Measurements from ENCODE around the gene RETN. TPM values are rescaled to one million over a fixed set of nuclear protein-coding genes. Genes with fewer than 3 reads are reported as not detected.
A peak's percentile ranks its signal among the peaks of the same experiment; 100 is the strongest.

RETN gene
- polyA plus RNA-seq, 1 of the 3 experiments (the other 2 are of a cell fraction) = not detected

DNA sequence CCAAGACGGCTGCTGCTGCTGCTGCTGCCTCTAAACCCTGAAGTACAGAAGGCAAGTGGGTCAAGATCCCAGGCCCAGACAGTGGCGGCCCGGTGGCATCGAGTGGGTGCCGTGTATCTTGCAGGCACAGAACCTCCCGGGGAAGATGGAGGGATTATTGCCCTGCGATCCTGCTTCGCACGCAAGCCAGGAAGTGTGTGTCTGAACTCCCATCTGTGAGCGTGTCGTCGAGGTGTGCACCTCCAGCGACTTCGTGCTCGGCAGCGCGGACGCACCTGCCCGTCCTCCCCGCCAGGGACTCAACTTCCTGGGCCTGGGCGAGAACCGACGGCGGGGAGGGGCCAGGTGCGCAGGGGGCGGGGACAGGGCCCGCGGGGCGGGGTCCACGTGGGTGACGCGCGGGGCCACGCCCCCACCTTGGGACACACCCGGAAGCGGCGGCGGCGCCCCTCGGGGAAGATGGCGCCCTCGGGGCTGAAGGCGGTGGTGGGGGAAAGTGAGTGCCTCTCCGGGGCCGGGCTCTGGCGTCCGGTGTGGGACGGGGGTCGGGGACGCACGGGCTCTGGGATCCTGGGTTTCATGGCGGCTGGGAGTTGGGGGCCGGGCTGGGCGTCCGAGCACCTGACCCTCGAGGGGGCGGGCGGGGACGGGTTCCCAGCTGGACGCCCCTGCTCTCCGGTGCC is 32.0 kb upstream of the RETN start, which contains the start of gene STXBP2:
Gene STXBP2, plus strand, starts transcription at position 420 of the 683 bp plus-strand sequence. Its CDS starts 40 bp downstream, at position 460.
- Histone ChIP-seq H3K36me3 (replicated peaks in 1 of 2; ENCODE audit: control insufficient read depth in 1 of 2, insufficient read depth in 2 of 2, low read length in 1 of 2) (no peaks in the 10 kb centered on the region), H2AFZ (ENCODE audit: low read depth) (no peak within 1 kb of the TSS), H3K4me3 (ENCODE audit: low read depth in 2 of 2, low read length in 1 of 2) (peak within 1 kb of the TSS in 1 of 2 experiments; percentile 21; a peak in 1 of 4 replicates), H3K9ac (no peak within 1 kb of the TSS), H3K4me2 (no peak within 1 kb of the TSS), H3F3A (replicated peaks; ENCODE audit: insufficient read depth) (peaks cover 4% of the 10 kb centered on the region), H3K4me1 (ENCODE audit: control insufficient read depth in 1 of 2, insufficient read depth in 2 of 2, low read depth in 1 of 2, low read length in 1 of 2) (peaks cover 0 to 4% of the 10 kb centered on the region in 2 experiments; a peak in 1 of 4 replicates), H3K9me2 (no peaks in the 10 kb centered on the region), H3K27me3 (ENCODE audit: insufficient read depth) (peaks cover 37% of the 10 kb centered on the region), H3K27ac (ENCODE audit: low read depth in 2 of 2, low read length in 1 of 2) (no peak within 1 kb of the TSS), H3K79me2 (ENCODE audit: insufficient read depth) (no peaks in the 10 kb centered on the region), H3K9me3 (no peaks in the 10 kb centered on the region), H4K20me1 (ENCODE audit: insufficient read depth) (no peaks in the 10 kb centered on the region)
- 6% methylated on average over 15 of the region's 61 CpGs for WGBS (ENCODE audit: low lambda C conversion rate)
- peak; percentile 73 for DNase-seq
- ChIA-PET CTCF (interaction anchor here (1.2 to 2.7 kb wide), 4 partner anchors 15 to 163 kb away, joined by 3 to 14 read pairs (median 8); partner anchors contain the start of gene TRAPPC5), POLR2A (no interaction called here)
- TF ChIP-seq TCF12 (IDR thresholded peaks at IDR 0.05) (no peak), JUND (IDR thresholded peaks at IDR 0.05) (no peak), MEF2A (IDR thresholded peaks at IDR 0.05; ENCODE audit: borderline replicate concordance, low read depth) (no peak), FOSL2 (IDR thresholded peaks at IDR 0.05; ENCODE audit: borderline replicate concordance, low read depth) (no peak), TAF1 (IDR thresholded peaks at IDR 0.05; ENCODE audit: borderline replicate concordance, low read depth, low read length) (no peak), NRF1 (IDR thresholded peaks at IDR 0.05; ENCODE audit: low read depth, low read length) (no peak), EP300 (IDR thresholded peaks at IDR 0.05; ENCODE audit: borderline replicate concordance in 1 of 2, low read depth in 1 of 2, low read length in 1 of 2) (no peak), RAD21 (IDR thresholded peaks at IDR 0.05; ENCODE audit: low read length) (no peak), RXRA (IDR thresholded peaks at IDR 0.05; ENCODE audit: borderline replicate concordance, low read depth) (no peak)
- TF ChIP-seq, protein P1, sequence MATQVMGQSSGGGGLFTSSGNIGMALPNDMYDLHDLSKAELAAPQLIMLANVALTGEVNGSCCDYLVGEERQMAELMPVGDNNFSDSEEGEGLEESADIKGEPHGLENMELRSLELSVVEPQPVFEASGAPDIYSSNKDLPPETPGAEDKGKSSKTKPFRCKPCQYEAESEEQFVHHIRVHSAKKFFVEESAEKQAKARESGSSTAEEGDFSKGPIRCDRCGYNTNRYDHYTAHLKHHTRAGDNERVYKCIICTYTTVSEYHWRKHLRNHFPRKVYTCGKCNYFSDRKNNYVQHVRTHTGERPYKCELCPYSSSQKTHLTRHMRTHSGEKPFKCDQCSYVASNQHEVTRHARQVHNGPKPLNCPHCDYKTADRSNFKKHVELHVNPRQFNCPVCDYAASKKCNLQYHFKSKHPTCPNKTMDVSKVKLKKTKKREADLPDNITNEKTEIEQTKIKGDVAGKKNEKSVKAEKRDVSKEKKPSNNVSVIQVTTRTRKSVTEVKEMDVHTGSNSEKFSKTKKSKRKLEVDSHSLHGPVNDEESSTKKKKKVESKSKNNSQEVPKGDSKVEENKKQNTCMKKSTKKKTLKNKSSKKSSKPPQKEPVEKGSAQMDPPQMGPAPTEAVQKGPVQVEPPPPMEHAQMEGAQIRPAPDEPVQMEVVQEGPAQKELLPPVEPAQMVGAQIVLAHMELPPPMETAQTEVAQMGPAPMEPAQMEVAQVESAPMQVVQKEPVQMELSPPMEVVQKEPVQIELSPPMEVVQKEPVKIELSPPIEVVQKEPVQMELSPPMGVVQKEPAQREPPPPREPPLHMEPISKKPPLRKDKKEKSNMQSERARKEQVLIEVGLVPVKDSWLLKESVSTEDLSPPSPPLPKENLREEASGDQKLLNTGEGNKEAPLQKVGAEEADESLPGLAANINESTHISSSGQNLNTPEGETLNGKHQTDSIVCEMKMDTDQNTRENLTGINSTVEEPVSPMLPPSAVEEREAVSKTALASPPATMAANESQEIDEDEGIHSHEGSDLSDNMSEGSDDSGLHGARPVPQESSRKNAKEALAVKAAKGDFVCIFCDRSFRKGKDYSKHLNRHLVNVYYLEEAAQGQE (IDR thresholded peaks at IDR 0.05; ENCODE audit: low read depth, low read length) = no peak

DNA sequence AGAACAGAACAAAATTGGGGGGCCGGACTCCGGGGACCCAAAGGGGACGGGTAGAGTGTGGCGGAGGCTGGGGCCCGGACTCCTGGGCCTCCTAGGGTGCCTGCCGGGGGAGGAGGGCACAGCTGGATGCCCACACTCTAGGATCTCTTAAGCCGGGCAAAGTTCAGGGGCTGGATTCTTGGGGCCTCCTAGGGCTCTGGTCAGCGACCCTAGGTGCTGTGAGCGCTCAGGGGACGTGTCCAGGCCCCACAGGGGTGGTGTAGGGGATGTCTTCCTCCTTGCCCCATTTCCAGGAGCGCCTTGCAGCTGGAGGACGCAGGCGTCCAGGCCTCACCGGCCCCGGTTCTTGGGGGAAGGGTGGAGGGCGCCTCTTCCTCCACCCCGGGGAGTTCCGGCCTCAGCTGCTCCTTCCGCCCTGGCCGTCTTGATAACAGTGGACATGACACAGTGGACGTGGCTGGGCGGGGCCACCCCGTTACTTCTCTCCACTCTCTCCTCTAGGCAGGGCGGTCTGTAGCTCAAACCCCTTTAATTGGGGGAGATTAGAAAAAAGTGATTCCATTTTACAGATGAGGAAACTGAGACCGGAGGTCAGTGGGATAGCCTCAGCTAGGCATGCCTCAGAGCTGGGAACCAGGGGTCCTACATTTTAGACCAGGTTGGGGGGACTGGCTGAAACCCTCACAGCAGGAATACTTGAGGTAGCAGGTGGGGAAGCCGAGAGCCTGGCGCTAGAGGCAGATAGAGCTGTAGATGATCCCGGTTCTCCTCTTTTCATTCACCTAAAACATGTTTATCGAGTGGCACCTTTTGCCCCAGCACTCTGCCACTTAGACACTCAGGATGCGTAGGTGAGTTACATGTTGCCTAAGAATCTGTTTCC is 31.2 kb upstream of the RETN start:
- Histone ChIP-seq H2AFZ (ENCODE audit: low read depth) (no peak overlapping the region), H3K9me3 (no peaks in the 10 kb centered on the region), H4K20me1 (ENCODE audit: insufficient read depth) (no peaks in the 10 kb centered on the region), H3K36me3 (replicated peaks in 1 of 2; ENCODE audit: control insufficient read depth in 1 of 2, insufficient read depth in 2 of 2, low read length in 1 of 2) (no peaks in the 10 kb centered on the region), H3K9me2 (no peaks in the 10 kb centered on the region), H3K4me3 (ENCODE audit: low read depth in 2 of 2, low read length in 1 of 2) (peak overlapping the region in 1 of 2 experiments; percentile 21; a peak in 1 of 4 replicates), H3K4me1 (ENCODE audit: control insufficient read depth in 1 of 2, insufficient read depth in 2 of 2, low read depth in 1 of 2, low read length in 1 of 2) (peaks cover 0 to 4% of the 10 kb centered on the region in 2 experiments; a peak in 1 of 4 replicates), H3K4me2 (no peak overlapping the region), H3K27me3 (ENCODE audit: insufficient read depth) (peaks cover 37% of the 10 kb centered on the region), H3F3A (replicated peaks; ENCODE audit: insufficient read depth) (peaks cover 4% of the 10 kb centered on the region), H3K9ac (no peak overlapping the region), H3K79me2 (ENCODE audit: insufficient read depth) (no peaks in the 10 kb centered on the region), H3K27ac (ENCODE audit: low read depth in 2 of 2, low read length in 1 of 2) (no peak overlapping the region)
- ChIA-PET CTCF (interaction anchor here (1.2 to 2.7 kb wide), 4 partner anchors 14 to 162 kb away, joined by 3 to 14 read pairs (median 8); partner anchors contain the start of gene TRAPPC5), POLR2A (no interaction called here)
- DNase-seq = no peak
- 37% methylated on average over 12 of the region's 30 CpGs for WGBS (ENCODE audit: low lambda C conversion rate)
- TF ChIP-seq RCOR1 (IDR thresholded peaks at IDR 0.05; ENCODE audit: low read length) (no peak), YY1 (IDR thresholded peaks at IDR 0.05; ENCODE audit: low read depth) (no peak), TAF1 (IDR thresholded peaks at IDR 0.05; ENCODE audit: borderline replicate concordance, low read depth, low read length) (no peak), RAD21 (IDR thresholded peaks at IDR 0.05; ENCODE audit: low read length) (no peak), JUND (IDR thresholded peaks at IDR 0.05) (no peak), SMC3 (IDR thresholded peaks at IDR 0.05; ENCODE audit: low read depth, low read length) (no peak), SIN3A (IDR thresholded peaks at IDR 0.05; ENCODE audit: borderline replicate concordance, low read depth, low read length) (no peak)
- TF ChIP-seq, protein P2, sequence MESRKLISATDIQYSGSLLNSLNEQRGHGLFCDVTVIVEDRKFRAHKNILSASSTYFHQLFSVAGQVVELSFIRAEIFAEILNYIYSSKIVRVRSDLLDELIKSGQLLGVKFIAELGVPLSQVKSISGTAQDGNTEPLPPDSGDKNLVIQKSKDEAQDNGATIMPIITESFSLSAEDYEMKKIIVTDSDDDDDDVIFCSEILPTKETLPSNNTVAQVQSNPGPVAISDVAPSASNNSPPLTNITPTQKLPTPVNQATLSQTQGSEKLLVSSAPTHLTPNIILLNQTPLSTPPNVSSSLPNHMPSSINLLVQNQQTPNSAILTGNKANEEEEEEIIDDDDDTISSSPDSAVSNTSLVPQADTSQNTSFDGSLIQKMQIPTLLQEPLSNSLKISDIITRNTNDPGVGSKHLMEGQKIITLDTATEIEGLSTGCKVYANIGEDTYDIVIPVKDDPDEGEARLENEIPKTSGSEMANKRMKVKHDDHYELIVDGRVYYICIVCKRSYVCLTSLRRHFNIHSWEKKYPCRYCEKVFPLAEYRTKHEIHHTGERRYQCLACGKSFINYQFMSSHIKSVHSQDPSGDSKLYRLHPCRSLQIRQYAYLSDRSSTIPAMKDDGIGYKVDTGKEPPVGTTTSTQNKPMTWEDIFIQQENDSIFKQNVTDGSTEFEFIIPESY (IDR thresholded peaks at IDR 0.05; ENCODE audit: borderline replicate concordance, low read depth) = no peak
- TF ChIP-seq, protein P3, sequence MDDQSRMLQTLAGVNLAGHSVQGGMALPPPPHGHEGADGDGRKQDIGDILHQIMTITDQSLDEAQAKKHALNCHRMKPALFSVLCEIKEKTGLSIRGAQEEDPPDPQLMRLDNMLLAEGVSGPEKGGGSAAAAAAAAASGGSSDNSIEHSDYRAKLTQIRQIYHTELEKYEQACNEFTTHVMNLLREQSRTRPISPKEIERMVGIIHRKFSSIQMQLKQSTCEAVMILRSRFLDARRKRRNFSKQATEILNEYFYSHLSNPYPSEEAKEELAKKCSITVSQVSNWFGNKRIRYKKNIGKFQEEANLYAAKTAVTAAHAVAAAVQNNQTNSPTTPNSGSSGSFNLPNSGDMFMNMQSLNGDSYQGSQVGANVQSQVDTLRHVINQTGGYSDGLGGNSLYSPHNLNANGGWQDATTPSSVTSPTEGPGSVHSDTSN (IDR thresholded peaks at IDR 0.05) = no peak
- TF ChIP-seq, protein P4, sequence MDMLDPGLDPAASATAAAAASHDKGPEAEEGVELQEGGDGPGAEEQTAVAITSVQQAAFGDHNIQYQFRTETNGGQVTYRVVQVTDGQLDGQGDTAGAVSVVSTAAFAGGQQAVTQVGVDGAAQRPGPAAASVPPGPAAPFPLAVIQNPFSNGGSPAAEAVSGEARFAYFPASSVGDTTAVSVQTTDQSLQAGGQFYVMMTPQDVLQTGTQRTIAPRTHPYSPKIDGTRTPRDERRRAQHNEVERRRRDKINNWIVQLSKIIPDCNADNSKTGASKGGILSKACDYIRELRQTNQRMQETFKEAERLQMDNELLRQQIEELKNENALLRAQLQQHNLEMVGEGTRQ (IDR thresholded peaks at IDR 0.05; ENCODE audit: borderline replicate concordance, low read depth, low read length) = no peak

All from SK-N-SH (cell line).